ENCODE results near the gene AFP.

AFP gene

GRCh38 chr4:73422458-73422752, 13.6 kb upstream of the AFP start:
- H3K27ac ChIP-seq (ENCODE audit: insufficient read depth, low read length, poor library complexity, severe bottlenecking) = no peak overlapping the region
- H3K36me3 ChIP-seq (ENCODE audit: control insufficient read depth, insufficient read depth, low read length) = no peaks in the 10 kb centered on the region
- H3K4me1 ChIP-seq (ENCODE audit: control insufficient read depth, insufficient read depth, low read length, poor library complexity, severe bottlenecking) = no peaks in the 10 kb centered on the region
- no peak for DNase-seq
- no peaks in the 10 kb centered on the region for H3K9me3 ChIP-seq (ENCODE audit: control insufficient read depth, low read length)
- H3K4me3 ChIP-seq (ENCODE audit: insufficient read depth, low read depth, low read length, poor library complexity, severe bottlenecking) = no peak overlapping the region
- no peaks in the 10 kb centered on the region for H3K27me3 ChIP-seq (replicated peaks; ENCODE audit: control insufficient read depth, insufficient read depth, low read length, poor library complexity, severe bottlenecking)

GRCh38 chr4:73423184-73423583, 12.8 kb upstream of the AFP start:
- Histone ChIP-seq H3K4me3 (ENCODE audit: insufficient read depth, low read depth, low read length, poor library complexity, severe bottlenecking) (no peak overlapping the region), H3K27ac (ENCODE audit: insufficient read depth, low read length, poor library complexity, severe bottlenecking) (no peak overlapping the region), H3K36me3 (ENCODE audit: control insufficient read depth, insufficient read depth, low read length) (no peaks in the 10 kb centered on the region), H3K4me1 (ENCODE audit: control insufficient read depth, insufficient read depth, low read length, poor library complexity, severe bottlenecking) (no peaks in the 10 kb centered on the region), H3K27me3 (replicated peaks; ENCODE audit: control insufficient read depth, insufficient read depth, low read length, poor library complexity, severe bottlenecking) (no peaks in the 10 kb centered on the region), H3K9me3 (ENCODE audit: control insufficient read depth, low read length) (no peaks in the 10 kb centered on the region)
- DNase-seq = no peak

- no peak for DNase-seq
- Histone ChIP-seq H3K4me1 (ENCODE audit: control insufficient read depth, insufficient read depth, low read length, poor library complexity, severe bottlenecking) (no peaks in the 10 kb centered on the region), H3K27me3 (replicated peaks; ENCODE audit: control insufficient read depth, insufficient read depth, low read length, poor library complexity, severe bottlenecking) (no peaks in the 10 kb centered on the region), H3K36me3 (ENCODE audit: control insufficient read depth, insufficient read depth, low read length) (no peaks in the 10 kb centered on the region), H3K27ac (ENCODE audit: insufficient read depth, low read length, poor library complexity, severe bottlenecking) (no peak overlapping the region), H3K4me3 (ENCODE audit: insufficient read depth, low read depth, low read length, poor library complexity, severe bottlenecking) (no peak overlapping the region), H3K9me3 (ENCODE audit: control insufficient read depth, low read length) (no peaks in the 10 kb centered on the region)
Observed at GRCh38 chr4:73426666-73427065, 9.4 kb upstream of the AFP start.

GRCh38 chr4:73429118-73429517, 6.9 kb upstream of the AFP start:
- Histone ChIP-seq H3K27ac (ENCODE audit: insufficient read depth, low read length, poor library complexity, severe bottlenecking) (no peak overlapping the region), H3K27me3 (replicated peaks; ENCODE audit: control insufficient read depth, insufficient read depth, low read length, poor library complexity, severe bottlenecking) (no peaks in the 10 kb centered on the region), H3K36me3 (ENCODE audit: control insufficient read depth, insufficient read depth, low read length) (no peaks in the 10 kb centered on the region), H3K9me3 (ENCODE audit: control insufficient read depth, low read length) (no peaks in the 10 kb centered on the region), H3K4me1 (ENCODE audit: control insufficient read depth, insufficient read depth, low read length, poor library complexity, severe bottlenecking) (no peaks in the 10 kb centered on the region), H3K4me3 (ENCODE audit: insufficient read depth, low read depth, low read length, poor library complexity, severe bottlenecking) (no peak overlapping the region)
- no peak for DNase-seq

- no peak for DNase-seq
- Histone ChIP-seq H3K9me3 (ENCODE audit: control insufficient read depth, low read length) (no peaks in the 10 kb centered on the region), H3K27ac (ENCODE audit: insufficient read depth, low read length, poor library complexity, severe bottlenecking) (no peak overlapping the region), H3K27me3 (replicated peaks; ENCODE audit: control insufficient read depth, insufficient read depth, low read length, poor library complexity, severe bottlenecking) (no peaks in the 10 kb centered on the region), H3K36me3 (ENCODE audit: control insufficient read depth, insufficient read depth, low read length) (no peaks in the 10 kb centered on the region), H3K4me1 (ENCODE audit: control insufficient read depth, insufficient read depth, low read length, poor library complexity, severe bottlenecking) (no peaks in the 10 kb centered on the region), H3K4me3 (ENCODE audit: insufficient read depth, low read depth, low read length, poor library complexity, severe bottlenecking) (no peak overlapping the region)
Observed at GRCh38 chr4:73429826-73430587, 6.0 kb upstream of the AFP start.

- no peaks in the 10 kb centered on the region for H3K27me3 ChIP-seq (replicated peaks; ENCODE audit: control insufficient read depth, insufficient read depth, low read length, poor library complexity, severe bottlenecking)
- H3K36me3 ChIP-seq (ENCODE audit: control insufficient read depth, insufficient read depth, low read length) = no peaks in the 10 kb centered on the region
- H3K4me1 ChIP-seq (ENCODE audit: control insufficient read depth, insufficient read depth, low read length, poor library complexity, severe bottlenecking) = no peaks in the 10 kb centered on the region
- no peak overlapping the region for H3K4me3 ChIP-seq (ENCODE audit: insufficient read depth, low read depth, low read length, poor library complexity, severe bottlenecking)
- H3K9me3 ChIP-seq (ENCODE audit: control insufficient read depth, low read length) = no peaks in the 10 kb centered on the region
- no peak for DNase-seq
- H3K27ac ChIP-seq (ENCODE audit: insufficient read depth, low read length, poor library complexity, severe bottlenecking) = no peak overlapping the region
Observed at GRCh38 chr4:73431813-73432168, 4.2 kb upstream of the AFP start.

- Histone ChIP-seq H3K9me3 (ENCODE audit: control insufficient read depth, low read length) (no peaks in the 10 kb centered on the region), H3K27ac (ENCODE audit: insufficient read depth, low read length, poor library complexity, severe bottlenecking) (no peak overlapping the region), H3K27me3 (replicated peaks; ENCODE audit: control insufficient read depth, insufficient read depth, low read length, poor library complexity, severe bottlenecking) (no peaks in the 10 kb centered on the region), H3K4me1 (ENCODE audit: control insufficient read depth, insufficient read depth, low read length, poor library complexity, severe bottlenecking) (no peaks in the 10 kb centered on the region), H3K36me3 (ENCODE audit: control insufficient read depth, insufficient read depth, low read length) (no peaks in the 10 kb centered on the region), H3K4me3 (ENCODE audit: insufficient read depth, low read depth, low read length, poor library complexity, severe bottlenecking) (no peak overlapping the region)
- no peak for DNase-seq
Observed at GRCh38 chr4:73432169-73433000, 3.6 kb upstream of the AFP start.

- Histone ChIP-seq H3K9me3 (ENCODE audit: control insufficient read depth, low read length) (no peaks in the 10 kb centered on the region), H3K27ac (ENCODE audit: insufficient read depth, low read length, poor library complexity, severe bottlenecking) (no peak overlapping the region), H3K27me3 (replicated peaks; ENCODE audit: control insufficient read depth, insufficient read depth, low read length, poor library complexity, severe bottlenecking) (no peaks in the 10 kb centered on the region), H3K4me3 (ENCODE audit: insufficient read depth, low read depth, low read length, poor library complexity, severe bottlenecking) (no peak overlapping the region), H3K36me3 (ENCODE audit: control insufficient read depth, insufficient read depth, low read length) (no peaks in the 10 kb centered on the region), H3K4me1 (ENCODE audit: control insufficient read depth, insufficient read depth, low read length, poor library complexity, severe bottlenecking) (no peaks in the 10 kb centered on the region)
- no peak for DNase-seq
Observed at GRCh38 chr4:73433140-73433539, 2.9 kb upstream of the AFP start.

- no peaks in the 10 kb centered on the region for H3K4me1 ChIP-seq (ENCODE audit: control insufficient read depth, insufficient read depth, low read length, poor library complexity, severe bottlenecking)
- no peaks in the 10 kb centered on the region for H3K36me3 ChIP-seq (ENCODE audit: control insufficient read depth, insufficient read depth, low read length)
- H3K27ac ChIP-seq (ENCODE audit: insufficient read depth, low read length, poor library complexity, severe bottlenecking) = no peak overlapping the region
- H3K4me3 ChIP-seq (ENCODE audit: insufficient read depth, low read depth, low read length, poor library complexity, severe bottlenecking) = no peak overlapping the region
- H3K27me3 ChIP-seq (replicated peaks; ENCODE audit: control insufficient read depth, insufficient read depth, low read length, poor library complexity, severe bottlenecking) = no peaks in the 10 kb centered on the region
- no peaks in the 10 kb centered on the region for H3K9me3 ChIP-seq (ENCODE audit: control insufficient read depth, low read length)
- no peak for DNase-seq
Observed at GRCh38 chr4:73434311-73434710, 1.7 kb upstream of the AFP start.

GRCh38 chr4:73436674-73437557, 895 bp downstream of the AFP start:
- H3K9me3 ChIP-seq (ENCODE audit: control insufficient read depth, low read length) = no peaks in the 10 kb centered on the region
- no peaks in the 10 kb centered on the region for H3K27me3 ChIP-seq (replicated peaks; ENCODE audit: control insufficient read depth, insufficient read depth, low read length, poor library complexity, severe bottlenecking)
- DNase-seq = no peak
- H3K27ac ChIP-seq (ENCODE audit: insufficient read depth, low read length, poor library complexity, severe bottlenecking) = no peak overlapping the region
- no peaks in the 10 kb centered on the region for H3K4me1 ChIP-seq (ENCODE audit: control insufficient read depth, insufficient read depth, low read length, poor library complexity, severe bottlenecking)
- no peak overlapping the region for H3K4me3 ChIP-seq (ENCODE audit: insufficient read depth, low read depth, low read length, poor library complexity, severe bottlenecking)
- H3K36me3 ChIP-seq (ENCODE audit: control insufficient read depth, insufficient read depth, low read length) = no peaks in the 10 kb centered on the region
